Keratinocyte (primary cell): ENCODE results near the gene DMXL2. TPM values are rescaled to one million over a fixed set of nuclear protein-coding genes. Genes with fewer than 3 reads are reported as not detected.

ENCODE experiments used
- DNase-seq: peaks from one replicate; pipeline ENCODE4 v3.0.0-alpha.2; 2011; ENCODE audit warnings: low read depth, missing footprints, low spot score
- FAIRE-seq: peaks from 2 replicates; lab custom pipeline; 2011; peaks lifted over from hg19 to GRCh38; lab: Jason Lieb, UNC
- H2AFZ ChIP-seq: 2 replicates; pipeline ENCODE4 v1.6.0; 2012; ENCODE audit warnings: low read length, control low read depth, inconsistent platforms; ENCODE audit not compliant: control insufficient read depth
- H3K27ac ChIP-seq: 2 replicates; pipeline ENCODE4 v1.5.1; 2011; ENCODE audit warnings: low read length; ENCODE audit not compliant: control insufficient read depth, insufficient read depth
- H3K27me3 ChIP-seq: 3 replicates; pipeline ENCODE4 v1.6.0; 2011; ENCODE audit warnings: low read length; ENCODE audit not compliant: control insufficient read depth, insufficient read depth; ENCODE audit errors: extremely low read depth
- H3K36me3 ChIP-seq, 2 experiments: 2 replicates in 1 of 2; 3 replicates in 1 of 2; pipeline ENCODE4 v1.5.1; 2011; ENCODE audit warnings: low read length in 2 of 2, mild to moderate bottlenecking in 1 of 2; ENCODE audit not compliant: control insufficient read depth in 2 of 2, insufficient read depth in 2 of 2; ENCODE audit errors: extremely low read depth in 1 of 2
- H3K4me1 ChIP-seq: 3 replicates; pipeline ENCODE4 v1.5.1; 2011; ENCODE audit warnings: low read length; ENCODE audit not compliant: control insufficient read depth, insufficient read depth; ENCODE audit errors: extremely low read depth
- H3K4me2 ChIP-seq: 3 replicates; pipeline ENCODE4 v1.6.0; 2011; ENCODE audit warnings: low read depth, low read length; ENCODE audit not compliant: control insufficient read depth, insufficient read depth; ENCODE audit errors: extremely low read depth
- H3K4me3 ChIP-seq, 3 experiments: fragments of 200-600 bp in 1 of 3; sonication (generic) in 1 of 3; 2 replicates in 2 of 3; 3 replicates in 1 of 3; pipeline ENCODE4 v1.5.1; 2011 to 2016; ENCODE audit warnings: low read length in 3 of 3, mild to moderate bottlenecking in 3 of 3, control low read depth in 2 of 3, inconsistent platforms in 1 of 3, low read depth in 1 of 3, mixed read lengths in 1 of 3, mixed run types in 1 of 3, moderate library complexity in 1 of 3; ENCODE audit not compliant: control insufficient read depth in 2 of 3, insufficient read depth in 2 of 3; ENCODE audit errors: extremely low read depth in 1 of 3
- H3K79me2 ChIP-seq: 2 replicates; pipeline ENCODE4 v1.6.0; 2012; ENCODE audit warnings: low read length; ENCODE audit not compliant: control insufficient read depth, insufficient read depth
- H3K9ac ChIP-seq: 3 replicates; pipeline ENCODE4 v1.6.0; 2011; ENCODE audit warnings: low read length; ENCODE audit not compliant: control insufficient read depth, insufficient read depth; ENCODE audit errors: extremely low read depth
- H3K9me1 ChIP-seq: 3 replicates; pipeline ENCODE4 v1.6.0; 2011; ENCODE audit warnings: low read length; ENCODE audit not compliant: control insufficient read depth, insufficient read depth; ENCODE audit errors: extremely low read depth
- H3K9me3 ChIP-seq: 2 replicates; pipeline ENCODE4 v1.5.1; 2012; ENCODE audit warnings: low read depth, low read length; ENCODE audit not compliant: control insufficient read depth
- H4K20me1 ChIP-seq: 3 replicates; pipeline ENCODE4 v1.6.0; 2011; ENCODE audit warnings: low read length; ENCODE audit not compliant: control insufficient read depth, insufficient read depth; ENCODE audit errors: extremely low read depth
- EZH2 ChIP-seq: IDR thresholded peaks from one replicate; pipeline ENCODE4 v1.6.1; 2012; ENCODE audit warnings: inconsistent platforms, mild to moderate bottlenecking, low read length, moderate library complexity
- dilution Hi-C: fragments of 300-500 bp; cut with MboI; formaldehyde crosslinking; loops from one replicate; pipeline ENCODE4 v1.7.0; 2020; ENCODE audit warnings: low sequenced_read_pairs; ENCODE audit not compliant: extremely low pct_ligation_motif_present
- polyA plus RNA-seq, 5 experiments: library from polyadenylated mRNA; depleted of rRNA in 3 of 5; stranded (reverse) in 3 of 5; stranded (forward) in 1 of 5; unstranded in 1 of 5; fragments of >200 nt; gene quantifications; 1 replicate in 1 of 5; 2 replicates in 3 of 5; 3 replicates in 1 of 5; pipeline versions ENCODE4 v1.2.1 to v1.2.3, GENCODE V29; 2011 to 2012; ENCODE audit warnings: missing spikeins in 2 of 5, low read depth in 1 of 5, low replicate concordance in 1 of 5
- TF ChIP-seq, protein P1 (sequence below), 3 experiments: IDR thresholded peaks in 1 of 3; conservative IDR thresholded peaks in 1 of 3; optimal IDR thresholded peaks in 1 of 3; 2 replicates in 2 of 3; 3 replicates in 1 of 3; pipeline versions ENCODE3 to v1.5.1; 2011; ENCODE audit warnings: low read length in 3 of 3, mild to moderate bottlenecking in 3 of 3, moderate library complexity in 2 of 3, control low read depth in 1 of 3, inconsistent platforms in 1 of 3; ENCODE audit not compliant: insufficient read depth in 2 of 3; ENCODE audit errors: extremely low read depth in 1 of 3

DMXL2 gene
- polyA plus RNA-seq, 1 donor (not counting 4 experiments of a cell fraction or from before 2014, with no cell fraction given) = 14.9 TPM

DNA sequence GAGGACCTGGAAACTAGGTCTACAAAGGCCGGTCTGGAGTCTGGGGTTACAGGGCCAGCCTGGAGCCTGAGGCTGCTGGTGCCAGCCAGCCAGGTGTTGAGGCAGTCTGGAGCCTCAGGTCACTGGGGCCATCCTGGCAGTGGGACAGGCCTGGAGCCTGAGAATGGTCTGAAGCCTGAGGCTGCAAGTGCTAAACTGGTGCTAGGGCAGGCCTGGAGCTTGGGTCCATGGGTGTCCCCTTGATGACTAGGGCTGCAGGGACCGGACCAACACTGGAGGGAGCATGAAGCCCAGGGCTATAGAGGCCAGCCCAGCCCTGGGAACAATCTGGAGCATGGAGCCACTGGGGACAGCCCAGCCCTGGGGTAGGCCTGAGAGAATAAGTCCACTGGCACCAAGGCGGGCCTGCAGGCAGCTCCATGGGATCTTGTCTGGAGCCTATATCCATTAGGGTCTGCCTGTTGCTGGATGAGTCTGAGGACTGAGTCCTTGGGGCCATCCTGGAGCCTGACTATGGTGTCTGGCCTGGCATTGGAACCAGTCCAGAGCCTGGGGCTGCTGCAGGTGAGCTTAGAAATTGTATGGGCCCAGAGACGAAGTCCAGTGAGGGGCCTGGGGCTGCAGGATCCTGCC, 179.2 kb downstream of the DMXL2 start:
- H3K9ac ChIP-seq = no peak overlapping the region
- H3K27me3 ChIP-seq = no peaks in the 10 kb centered on the region
- no peak overlapping the region for H3K27ac ChIP-seq
- FAIRE-seq = no peak
- DNase-seq = no peak
- no peaks in the 10 kb centered on the region for H3K9me1 ChIP-seq
- no peak overlapping the region for H3K4me3 ChIP-seq
- peaks cover 8% of the 10 kb centered on the region for H3K4me1 ChIP-seq
- H2AFZ ChIP-seq = no peak overlapping the region
- dilution Hi-C loops = no loop called here
- H3K4me2 ChIP-seq = no peak overlapping the region
- H3K9me3 ChIP-seq = no peaks in the 10 kb centered on the region
- no peaks in the 10 kb centered on the region for H3K79me2 ChIP-seq
- H3K36me3 ChIP-seq = no peaks in the 10 kb centered on the region
- no peak for TF ChIP-seq EZH2
- TF ChIP-seq, protein P1, sequence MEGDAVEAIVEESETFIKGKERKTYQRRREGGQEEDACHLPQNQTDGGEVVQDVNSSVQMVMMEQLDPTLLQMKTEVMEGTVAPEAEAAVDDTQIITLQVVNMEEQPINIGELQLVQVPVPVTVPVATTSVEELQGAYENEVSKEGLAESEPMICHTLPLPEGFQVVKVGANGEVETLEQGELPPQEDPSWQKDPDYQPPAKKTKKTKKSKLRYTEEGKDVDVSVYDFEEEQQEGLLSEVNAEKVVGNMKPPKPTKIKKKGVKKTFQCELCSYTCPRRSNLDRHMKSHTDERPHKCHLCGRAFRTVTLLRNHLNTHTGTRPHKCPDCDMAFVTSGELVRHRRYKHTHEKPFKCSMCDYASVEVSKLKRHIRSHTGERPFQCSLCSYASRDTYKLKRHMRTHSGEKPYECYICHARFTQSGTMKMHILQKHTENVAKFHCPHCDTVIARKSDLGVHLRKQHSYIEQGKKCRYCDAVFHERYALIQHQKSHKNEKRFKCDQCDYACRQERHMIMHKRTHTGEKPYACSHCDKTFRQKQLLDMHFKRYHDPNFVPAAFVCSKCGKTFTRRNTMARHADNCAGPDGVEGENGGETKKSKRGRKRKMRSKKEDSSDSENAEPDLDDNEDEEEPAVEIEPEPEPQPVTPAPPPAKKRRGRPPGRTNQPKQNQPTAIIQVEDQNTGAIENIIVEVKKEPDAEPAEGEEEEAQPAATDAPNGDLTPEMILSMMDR (optimal IDR thresholded peaks at IDR 0.05 in 1 of 3, IDR thresholded peaks at IDR 0.05 in 1 of 3, conservative IDR thresholded peaks at IDR 0.05 in 1 of 3; ENCODE audit: extremely low read depth in 1 of 3, insufficient read depth in 2 of 3, low read length in 3 of 3) = no peak
- no peaks in the 10 kb centered on the region for H4K20me1 ChIP-seq

DNA sequence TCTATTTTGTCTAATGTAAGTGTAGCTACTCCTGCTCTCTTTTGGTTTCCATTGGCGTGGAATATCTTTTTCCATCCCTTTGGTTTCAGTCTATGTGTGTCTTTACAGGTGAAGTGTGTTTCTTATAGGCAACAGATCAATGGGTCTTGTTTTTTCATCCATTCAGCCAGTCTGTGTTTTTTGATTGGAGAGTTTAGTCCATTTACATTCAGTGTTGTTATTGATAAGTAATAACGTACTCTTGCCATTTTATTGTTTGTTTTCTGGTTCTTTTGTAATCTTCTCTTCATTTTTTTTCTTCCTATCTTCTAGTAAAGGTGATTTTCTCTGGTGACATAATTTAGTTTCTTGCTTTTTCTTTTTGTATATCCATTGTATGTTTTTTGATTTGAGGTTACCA, 184.0 kb downstream of the DMXL2 start:
- H3K27me3 ChIP-seq = no peaks in the 10 kb centered on the region
- H3K27ac ChIP-seq = no peak overlapping the region
- DNase-seq (no peak), FAIRE-seq (no peak)
- no peaks in the 10 kb centered on the region for H3K4me1 ChIP-seq
- H3K4me3 ChIP-seq = no peak overlapping the region
- H4K20me1 ChIP-seq = no peaks in the 10 kb centered on the region
- no peak overlapping the region for H3K9ac ChIP-seq
- H3K9me1 ChIP-seq = no peaks in the 10 kb centered on the region
- H2AFZ ChIP-seq = no peak overlapping the region
- no peaks in the 10 kb centered on the region for H3K36me3 ChIP-seq
- no peaks in the 10 kb centered on the region for H3K79me2 ChIP-seq
- TF ChIP-seq EZH2 = no peak
- TF ChIP-seq, protein P1 (optimal IDR thresholded peaks at IDR 0.05 in 1 of 3, IDR thresholded peaks at IDR 0.05 in 1 of 3, conservative IDR thresholded peaks at IDR 0.05 in 1 of 3; ENCODE audit: extremely low read depth in 1 of 3, insufficient read depth in 2 of 3, low read length in 3 of 3) = no peak
- no peak overlapping the region for H3K4me2 ChIP-seq
- dilution Hi-C loops = no loop called here
- no peaks in the 10 kb centered on the region for H3K9me3 ChIP-seq
